KMS-11 (cell line): ENCODE measurements around the gene LSR.
A peak's percentile ranks its signal among the peaks of the same experiment; 100 is the strongest.

Source experiments
- H2AFZ ChIP-seq: fragments of 200-600 bp; sonication (generic); 2 replicates; pipeline ENCODE4 v1.6.1; 2016; ENCODE audit warnings: antibody characterized with exemption, mixed run types, low read depth
- H3K27ac ChIP-seq: fragments of 200-600 bp; sonication (generic); 2 replicates; pipeline ENCODE4 v1.6.1; 2016; ENCODE audit warnings: mild to moderate bottlenecking, mixed run types
- H3K27me3 ChIP-seq: fragments of 200-600 bp; sonication (generic); 2 replicates; pipeline ENCODE4 v1.6.1; 2017; ENCODE audit warnings: mild to moderate bottlenecking, low read depth, mixed run types, moderate library complexity; ENCODE audit not compliant: insufficient read depth
- H3K36me3 ChIP-seq: fragments of 200-600 bp; sonication (generic); 2 replicates; pipeline ENCODE4 v1.6.1; 2017; ENCODE audit warnings: mild to moderate bottlenecking, mixed run types; ENCODE audit not compliant: insufficient read depth
- H3K4me1 ChIP-seq: fragments of 200-600 bp; sonication (generic); 2 replicates; pipeline ENCODE4 v1.6.1; 2016; ENCODE audit warnings: mild to moderate bottlenecking, low read depth, mixed run types; ENCODE audit not compliant: poor library complexity, severe bottlenecking
- H3K4me2 ChIP-seq: fragments of 200-600 bp; sonication (generic); 2 replicates; pipeline ENCODE4 v1.7.0; 2016; ENCODE audit warnings: mild to moderate bottlenecking, mixed run types
- H3K4me3 ChIP-seq: fragments of 200-600 bp; sonication (generic); IDR thresholded peaks from 2 replicates; pipeline ENCODE4 v1.6.1; 2017; ENCODE audit warnings: low read depth, low read length, mixed read lengths; ENCODE audit not compliant: insufficient read depth
- H3K79me2 ChIP-seq: fragments of 200-600 bp; sonication (generic); 2 replicates; pipeline ENCODE4 v1.6.1; 2016; ENCODE audit warnings: low read depth, mixed run types; ENCODE audit not compliant: insufficient read depth
- H3K9ac ChIP-seq: fragments of 200-600 bp; sonication (generic); 2 replicates; pipeline ENCODE4 v1.6.1; 2016; ENCODE audit warnings: mild to moderate bottlenecking, mixed run types
- H4K20me1 ChIP-seq: fragments of 200-600 bp; sonication (generic); 2 replicates; pipeline ENCODE4 v1.6.1; 2016; ENCODE audit warnings: mild to moderate bottlenecking, mixed run types; ENCODE audit not compliant: insufficient read depth
- TF ChIP-seq, protein P1 (sequence below): fragments of 200-600 bp; sonication (generic); conservative IDR thresholded peaks from 2 replicates; pipeline ENCODE4 v1.6.1; 2017; ENCODE audit warnings: low read depth, mild to moderate bottlenecking, antibody characterized with exemption, low read length, moderate library complexity, mixed read lengths

Gene LSR

DNA sequence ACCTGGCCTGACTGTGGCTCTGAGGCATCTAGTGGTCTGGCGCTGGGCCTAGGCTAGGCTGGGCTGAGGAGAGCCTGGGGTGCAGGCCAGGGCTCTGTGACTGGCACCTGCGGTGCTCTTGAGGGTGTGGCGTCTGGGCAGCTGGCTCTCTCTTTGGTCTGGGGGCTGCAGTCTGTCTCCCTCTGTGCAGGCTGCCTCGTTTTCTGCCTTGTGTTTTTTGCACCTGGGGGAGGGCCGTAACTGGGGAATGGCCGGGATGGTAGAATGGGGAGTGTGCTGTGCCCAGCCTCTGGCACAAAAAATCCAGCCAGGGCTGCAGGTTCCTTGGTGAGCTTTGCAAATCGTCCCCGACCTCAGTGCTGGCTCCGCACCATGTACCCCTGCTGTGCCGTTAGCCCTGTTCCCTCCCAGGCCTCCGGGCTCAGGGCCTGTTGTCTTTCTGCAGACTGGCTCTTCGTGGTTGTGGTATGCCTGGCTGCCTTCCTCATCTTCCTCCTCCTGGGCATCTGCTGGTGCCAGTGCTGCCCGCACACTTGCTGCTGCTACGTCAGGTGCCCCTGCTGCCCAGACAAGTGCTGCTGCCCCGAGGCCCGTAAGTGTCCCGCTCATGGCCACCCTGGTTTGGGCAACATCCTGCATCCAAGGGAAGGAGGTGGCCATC, 13.4 kb downstream of the LSR start:
- Histone ChIP-seq H3K4me1 (peaks cover 2% of the 10 kb centered on the region), H3K4me3 (no peak overlapping the region), H3K9ac (no peak overlapping the region), H2AFZ (no peak overlapping the region), H3K4me2 (no peak overlapping the region), H4K20me1 (no peaks in the 10 kb centered on the region), H3K27me3 (no peaks in the 10 kb centered on the region), H3K36me3 (no peaks in the 10 kb centered on the region), H3K27ac (no peak overlapping the region), H3K79me2 (0 out of 2 replicates have a peak, but pooled peaks cover 4% of the 10 kb centered on the region)
- TF ChIP-seq, protein P1, sequence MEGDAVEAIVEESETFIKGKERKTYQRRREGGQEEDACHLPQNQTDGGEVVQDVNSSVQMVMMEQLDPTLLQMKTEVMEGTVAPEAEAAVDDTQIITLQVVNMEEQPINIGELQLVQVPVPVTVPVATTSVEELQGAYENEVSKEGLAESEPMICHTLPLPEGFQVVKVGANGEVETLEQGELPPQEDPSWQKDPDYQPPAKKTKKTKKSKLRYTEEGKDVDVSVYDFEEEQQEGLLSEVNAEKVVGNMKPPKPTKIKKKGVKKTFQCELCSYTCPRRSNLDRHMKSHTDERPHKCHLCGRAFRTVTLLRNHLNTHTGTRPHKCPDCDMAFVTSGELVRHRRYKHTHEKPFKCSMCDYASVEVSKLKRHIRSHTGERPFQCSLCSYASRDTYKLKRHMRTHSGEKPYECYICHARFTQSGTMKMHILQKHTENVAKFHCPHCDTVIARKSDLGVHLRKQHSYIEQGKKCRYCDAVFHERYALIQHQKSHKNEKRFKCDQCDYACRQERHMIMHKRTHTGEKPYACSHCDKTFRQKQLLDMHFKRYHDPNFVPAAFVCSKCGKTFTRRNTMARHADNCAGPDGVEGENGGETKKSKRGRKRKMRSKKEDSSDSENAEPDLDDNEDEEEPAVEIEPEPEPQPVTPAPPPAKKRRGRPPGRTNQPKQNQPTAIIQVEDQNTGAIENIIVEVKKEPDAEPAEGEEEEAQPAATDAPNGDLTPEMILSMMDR = no peak

DNA sequence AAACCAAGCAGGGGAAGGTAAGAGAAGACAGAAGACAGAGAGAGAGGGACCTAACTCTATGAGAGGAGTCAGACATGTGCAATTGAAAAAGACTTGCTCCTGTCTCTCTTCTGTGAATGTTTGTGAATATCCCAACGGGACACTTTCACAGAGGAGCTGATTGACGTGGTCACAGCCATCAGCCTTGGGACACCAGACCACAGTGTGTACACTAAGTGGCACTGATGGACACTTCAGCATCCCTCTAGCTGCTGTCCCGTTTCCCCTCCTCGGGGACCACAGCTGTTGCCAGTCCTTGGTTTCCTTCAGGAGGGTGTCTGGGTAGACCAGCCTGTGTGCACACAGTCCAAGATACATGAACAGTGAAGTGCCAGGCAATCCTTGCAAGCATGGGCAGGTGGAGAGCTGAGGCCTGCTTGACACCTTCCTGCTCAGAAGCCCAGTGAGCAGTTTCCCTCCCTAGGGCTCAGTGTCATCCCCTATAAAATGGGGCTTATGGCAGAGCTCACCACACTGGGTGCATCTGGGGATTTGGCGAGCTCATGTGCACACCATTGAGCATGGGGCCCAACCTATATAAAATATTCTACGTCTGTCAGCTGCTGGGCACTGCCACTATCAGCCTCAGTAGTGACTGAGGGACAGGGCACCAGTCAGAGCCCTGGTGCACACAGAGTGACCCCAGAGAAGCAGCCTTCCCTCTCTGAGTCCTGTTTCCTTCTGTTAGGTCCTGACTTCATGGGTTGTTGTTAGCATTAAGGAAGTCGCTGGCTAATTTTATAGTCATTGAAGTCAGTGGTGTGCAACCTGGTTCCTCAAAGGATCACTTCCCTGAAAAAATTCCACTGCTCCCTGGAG, 15.7 kb downstream of the LSR start:
- H3K9ac ChIP-seq = no peak overlapping the region

DNA sequence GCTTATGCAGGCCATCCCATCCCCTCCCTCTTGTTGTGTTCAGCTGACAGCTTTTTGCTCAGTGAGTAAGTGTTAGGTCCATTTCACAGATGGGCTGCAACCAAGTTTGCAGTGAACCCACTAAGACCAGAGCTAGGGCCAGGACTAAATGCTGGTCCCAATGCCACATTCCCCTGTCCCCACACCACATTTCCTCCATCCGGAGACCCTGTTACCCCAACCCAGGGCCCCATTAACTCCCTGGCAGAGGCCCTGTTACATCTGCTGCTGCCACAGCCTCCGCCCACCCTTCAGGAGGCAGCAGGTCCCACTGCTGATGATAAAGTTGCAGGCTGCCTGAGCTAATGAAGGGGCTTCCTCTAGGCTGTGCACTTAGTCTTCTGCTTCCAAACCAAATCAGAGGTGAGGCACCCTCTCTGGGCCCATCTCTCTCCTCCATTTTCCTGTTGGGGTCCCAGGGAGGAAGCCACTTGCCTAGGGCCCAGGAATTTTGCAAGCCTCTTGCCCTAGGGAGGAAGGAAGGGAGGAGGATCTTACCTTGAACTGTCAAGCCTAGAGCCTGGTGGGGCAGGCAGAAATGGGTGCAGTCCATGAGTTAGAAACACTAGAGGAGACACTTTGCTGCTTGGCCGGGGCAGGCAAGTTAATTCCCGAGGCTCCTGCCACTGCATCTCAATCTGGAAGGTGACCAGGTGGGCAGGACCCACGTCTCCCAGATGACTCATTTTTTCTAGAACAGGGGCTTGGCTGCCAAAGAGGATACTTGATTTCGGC, 16.5 kb downstream of the LSR start:
- no peaks in the 10 kb centered on the region for H4K20me1 ChIP-seq
- TF ChIP-seq, protein P1 = no peak
- H3K9ac ChIP-seq = no peak overlapping the region
- H3K4me1 ChIP-seq = peaks cover 7% of the 10 kb centered on the region
- no peak overlapping the region for H3K4me2 ChIP-seq
- H3K79me2 ChIP-seq = 0 out of 2 replicates have a peak, but pooled peaks cover 10% of the 10 kb centered on the region
- no peaks in the 10 kb centered on the region for H3K27me3 ChIP-seq
- no peak overlapping the region for H3K27ac ChIP-seq
- no peak overlapping the region for H3K4me3 ChIP-seq
- no peak overlapping the region for H2AFZ ChIP-seq
- H3K36me3 ChIP-seq = no peaks in the 10 kb centered on the region

More for the DNA sequence above, 15.7 kb downstream of the LSR start:
- H3K4me1 ChIP-seq = peaks cover 2% of the 10 kb centered on the region
- H3K4me3 ChIP-seq = no peak overlapping the region
- H3K27ac ChIP-seq = no peak overlapping the region
- 0 out of 2 replicates have a peak, but pooled peaks cover 10% of the 10 kb centered on the region for H3K79me2 ChIP-seq
- TF ChIP-seq, protein P1 = no peak
- no peak overlapping the region for H3K4me2 ChIP-seq
- H2AFZ ChIP-seq = no peak overlapping the region
- H4K20me1 ChIP-seq = no peaks in the 10 kb centered on the region
- no peaks in the 10 kb centered on the region for H3K36me3 ChIP-seq
- no peaks in the 10 kb centered on the region for H3K27me3 ChIP-seq

DNA sequence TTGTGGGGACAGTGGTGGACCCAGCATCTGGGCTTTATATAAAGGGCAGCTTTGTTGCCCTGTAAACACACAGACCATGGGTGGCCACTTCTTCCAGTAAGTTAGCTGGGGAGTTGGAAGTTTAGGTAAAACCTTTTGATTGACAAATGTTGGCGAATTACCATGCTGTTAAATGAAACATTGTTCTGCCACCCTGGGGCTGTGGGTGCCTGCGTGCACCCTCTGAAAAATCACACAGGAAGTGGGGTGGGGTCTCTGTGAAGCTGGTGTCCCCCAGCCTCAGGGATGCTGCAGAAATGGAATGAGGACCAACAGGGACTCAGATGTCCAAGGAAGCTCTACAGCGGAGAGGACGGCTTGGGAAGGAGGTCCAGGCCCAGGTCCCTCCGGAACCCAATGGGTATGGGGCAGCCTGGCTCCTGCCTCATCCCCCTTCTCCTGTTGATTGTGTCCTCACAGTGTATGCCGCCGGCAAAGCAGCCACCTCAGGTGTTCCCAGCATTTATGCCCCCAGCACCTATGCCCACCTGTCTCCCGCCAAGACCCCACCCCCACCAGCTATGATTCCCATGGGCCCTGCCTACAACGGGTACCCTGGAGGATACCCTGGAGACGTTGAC, 17.2 kb downstream of the LSR start:
- Histone ChIP-seq H3K79me2 (0 out of 2 replicates have a peak, but pooled peaks cover 10% of the 10 kb centered on the region), H3K4me2 (peak overlapping the region; percentile 74; the same call in 1 of the 2 replicates), H2AFZ (no peak overlapping the region), H3K4me3 (no peak overlapping the region), H3K36me3 (no peaks in the 10 kb centered on the region), H3K27ac (no peak overlapping the region), H4K20me1 (no peaks in the 10 kb centered on the region), H3K9ac (no peak overlapping the region), H3K4me1 (peaks cover 9% of the 10 kb centered on the region), H3K27me3 (no peaks in the 10 kb centered on the region)
- TF ChIP-seq, protein P1 = no peak
